Measurements from ENCODE around the gene EPHA2.
"Not testable (repeated sequence)": the region's sequence is repeated elsewhere in the genome, so short reads cannot be mapped to it uniquely, and the experiment has no call there.

EPHA2 gene

DNA sequence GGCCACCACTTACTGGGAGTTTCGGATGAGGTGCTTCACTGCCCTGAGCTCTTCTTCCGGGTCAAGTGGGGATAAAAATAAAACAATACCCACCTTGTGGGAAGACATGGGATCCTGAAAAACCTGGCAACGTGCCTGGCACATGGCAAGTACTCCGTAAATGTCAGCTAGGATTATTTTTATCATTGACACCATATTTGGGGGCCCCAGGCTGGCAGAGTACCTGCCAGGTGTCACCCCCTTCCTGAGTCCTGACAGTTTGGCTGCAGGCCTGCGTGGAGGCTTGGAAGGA is 9.2 kb upstream of the EPHA2 start:
- no peak for DNase-seq (ENCODE audit: extremely low read depth, low read depth)
- TF ChIP-seq, protein P1, sequence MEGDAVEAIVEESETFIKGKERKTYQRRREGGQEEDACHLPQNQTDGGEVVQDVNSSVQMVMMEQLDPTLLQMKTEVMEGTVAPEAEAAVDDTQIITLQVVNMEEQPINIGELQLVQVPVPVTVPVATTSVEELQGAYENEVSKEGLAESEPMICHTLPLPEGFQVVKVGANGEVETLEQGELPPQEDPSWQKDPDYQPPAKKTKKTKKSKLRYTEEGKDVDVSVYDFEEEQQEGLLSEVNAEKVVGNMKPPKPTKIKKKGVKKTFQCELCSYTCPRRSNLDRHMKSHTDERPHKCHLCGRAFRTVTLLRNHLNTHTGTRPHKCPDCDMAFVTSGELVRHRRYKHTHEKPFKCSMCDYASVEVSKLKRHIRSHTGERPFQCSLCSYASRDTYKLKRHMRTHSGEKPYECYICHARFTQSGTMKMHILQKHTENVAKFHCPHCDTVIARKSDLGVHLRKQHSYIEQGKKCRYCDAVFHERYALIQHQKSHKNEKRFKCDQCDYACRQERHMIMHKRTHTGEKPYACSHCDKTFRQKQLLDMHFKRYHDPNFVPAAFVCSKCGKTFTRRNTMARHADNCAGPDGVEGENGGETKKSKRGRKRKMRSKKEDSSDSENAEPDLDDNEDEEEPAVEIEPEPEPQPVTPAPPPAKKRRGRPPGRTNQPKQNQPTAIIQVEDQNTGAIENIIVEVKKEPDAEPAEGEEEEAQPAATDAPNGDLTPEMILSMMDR (IDR thresholded peaks at IDR 0.05; ENCODE audit: low read depth, low read length) = no peak

DNA sequence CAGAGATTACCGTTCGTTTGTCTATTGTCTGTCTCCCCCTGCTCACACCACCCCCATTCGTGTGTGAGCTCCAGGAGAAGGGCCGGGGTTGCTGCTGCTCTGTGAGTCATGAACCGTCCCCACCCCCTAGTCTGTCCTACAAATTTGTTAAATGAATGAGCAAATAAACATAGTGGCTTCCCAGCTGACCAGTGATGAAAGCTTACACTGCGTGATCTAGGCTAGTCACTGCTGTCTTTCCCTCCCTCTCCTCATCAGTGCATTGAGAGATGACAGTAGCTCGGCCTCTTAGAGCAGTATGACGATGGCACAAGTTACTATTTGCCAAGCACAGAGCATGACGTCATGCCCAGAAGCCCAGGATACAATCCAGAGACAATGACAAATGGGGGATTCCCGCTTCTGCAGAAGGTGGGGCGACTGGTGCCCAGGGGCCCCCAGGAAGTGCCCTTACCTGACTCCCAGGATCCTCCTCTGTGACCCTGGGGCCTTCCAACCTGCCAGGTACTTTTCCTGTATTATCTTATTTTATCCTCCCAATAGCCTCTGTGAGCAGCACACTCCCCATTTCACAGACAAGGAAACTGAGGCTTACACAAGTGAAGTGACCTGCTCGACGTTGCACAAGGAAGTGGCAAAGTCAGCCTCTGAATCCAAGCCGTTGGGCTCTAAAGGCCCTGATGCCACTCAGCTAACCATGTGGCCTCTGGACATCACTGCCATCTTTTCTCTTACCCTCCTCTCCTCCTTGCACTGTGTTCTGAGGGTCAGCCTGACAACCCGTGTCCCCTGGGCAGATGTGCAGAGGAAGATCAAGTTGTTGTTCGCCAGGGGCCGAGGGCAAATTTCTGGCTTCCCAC is 8.6 kb upstream of the EPHA2 start:
- TF ChIP-seq, protein P1 (IDR thresholded peaks at IDR 0.05; ENCODE audit: low read depth, low read length) = no peak

DNA sequence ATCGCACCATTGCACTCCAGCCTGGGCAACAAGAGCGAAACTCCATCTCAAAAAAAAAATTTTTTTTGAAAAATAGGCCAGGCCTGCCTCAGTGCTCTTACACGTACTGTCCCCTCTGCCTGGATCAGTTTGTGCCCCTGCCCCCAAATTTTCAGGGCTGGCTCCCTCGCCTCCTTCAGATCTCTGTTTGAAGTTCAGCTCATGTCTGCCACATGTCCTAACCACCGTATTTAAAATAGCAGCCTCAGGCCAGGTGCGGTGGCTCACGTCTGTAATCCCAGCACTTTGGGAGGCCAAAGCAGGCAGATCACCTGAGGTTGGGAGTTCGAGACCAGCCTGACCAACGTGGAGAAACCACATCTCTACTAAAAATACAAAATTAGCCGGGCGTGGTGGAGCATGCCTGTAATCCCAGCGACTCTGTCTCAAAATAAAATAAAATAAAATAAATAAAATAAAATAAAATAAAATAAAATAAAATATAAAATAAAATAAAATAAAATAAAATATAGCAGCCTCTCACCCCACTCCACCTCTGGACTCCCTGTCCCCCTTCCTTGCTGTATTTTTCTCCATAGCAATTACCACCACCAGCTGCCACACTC is 7.8 kb upstream of the EPHA2 start:
- not testable (repeated sequence) for DNase-seq (ENCODE audit: extremely low read depth, low read depth)

More for the DNA sequence above, 8.6 kb upstream of the EPHA2 start:
- DNase-seq (ENCODE audit: extremely low read depth, low read depth) = peak; percentile 79

DNA sequence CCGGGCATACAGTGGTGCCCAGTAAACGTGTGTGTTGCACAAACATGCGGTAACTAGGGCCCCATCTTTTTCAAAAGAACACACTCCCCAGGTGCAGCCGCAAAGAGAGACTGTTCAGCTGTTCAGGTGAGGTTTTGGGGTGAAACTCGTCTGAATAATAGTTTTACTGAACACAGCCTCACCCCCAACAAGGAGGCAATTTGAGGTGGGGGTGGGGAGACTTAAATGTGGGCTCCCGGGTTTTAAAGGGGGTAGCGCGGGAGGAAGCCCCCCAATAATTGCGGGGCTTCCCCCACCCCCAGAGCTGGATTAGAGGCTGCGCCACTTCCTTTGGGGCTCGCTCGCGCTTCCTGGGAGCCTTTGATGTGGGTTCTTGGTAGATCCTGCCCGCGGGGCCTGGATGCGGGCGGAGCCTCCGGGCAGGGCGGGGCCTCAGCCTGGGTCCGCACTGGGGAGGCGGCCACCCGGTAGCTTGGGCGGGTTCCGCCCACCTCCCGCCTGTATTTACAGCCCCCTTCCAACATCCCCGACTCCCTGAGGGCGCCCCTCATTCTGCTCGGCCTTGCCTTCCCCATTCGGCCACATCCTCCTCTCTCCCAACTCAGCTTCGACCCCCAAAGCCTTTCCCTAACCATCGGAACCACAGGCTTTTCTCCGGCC is 6.4 kb upstream of the EPHA2 start:
- TF ChIP-seq, protein P1 (IDR thresholded peaks at IDR 0.05; ENCODE audit: low read depth, low read length) = no peak
- no peak for DNase-seq (ENCODE audit: extremely low read depth, low read depth)

DNA sequence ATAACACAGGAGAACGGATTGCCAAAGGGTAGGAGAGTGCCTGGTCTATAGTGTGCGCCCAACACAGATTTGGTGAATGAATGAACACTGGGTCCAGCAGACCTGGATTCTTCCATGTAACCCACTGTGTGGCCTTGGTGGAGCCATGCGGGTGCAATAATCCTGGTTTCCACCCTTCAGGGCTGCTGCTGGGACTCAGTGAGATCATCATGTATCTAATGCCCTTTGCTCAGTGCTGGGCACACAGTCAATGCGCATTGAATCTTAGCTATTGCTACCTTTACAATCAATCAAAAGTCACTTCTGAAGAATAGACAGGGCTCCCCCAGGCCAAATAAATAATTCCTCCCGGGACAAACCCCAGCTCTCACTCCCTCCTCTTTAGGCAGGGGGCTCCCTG is 5.8 kb upstream of the EPHA2 start:
- TF ChIP-seq, protein P1 (IDR thresholded peaks at IDR 0.05; ENCODE audit: low read depth, low read length) = no peak
- no peak for DNase-seq (ENCODE audit: extremely low read depth, low read depth)

DNA sequence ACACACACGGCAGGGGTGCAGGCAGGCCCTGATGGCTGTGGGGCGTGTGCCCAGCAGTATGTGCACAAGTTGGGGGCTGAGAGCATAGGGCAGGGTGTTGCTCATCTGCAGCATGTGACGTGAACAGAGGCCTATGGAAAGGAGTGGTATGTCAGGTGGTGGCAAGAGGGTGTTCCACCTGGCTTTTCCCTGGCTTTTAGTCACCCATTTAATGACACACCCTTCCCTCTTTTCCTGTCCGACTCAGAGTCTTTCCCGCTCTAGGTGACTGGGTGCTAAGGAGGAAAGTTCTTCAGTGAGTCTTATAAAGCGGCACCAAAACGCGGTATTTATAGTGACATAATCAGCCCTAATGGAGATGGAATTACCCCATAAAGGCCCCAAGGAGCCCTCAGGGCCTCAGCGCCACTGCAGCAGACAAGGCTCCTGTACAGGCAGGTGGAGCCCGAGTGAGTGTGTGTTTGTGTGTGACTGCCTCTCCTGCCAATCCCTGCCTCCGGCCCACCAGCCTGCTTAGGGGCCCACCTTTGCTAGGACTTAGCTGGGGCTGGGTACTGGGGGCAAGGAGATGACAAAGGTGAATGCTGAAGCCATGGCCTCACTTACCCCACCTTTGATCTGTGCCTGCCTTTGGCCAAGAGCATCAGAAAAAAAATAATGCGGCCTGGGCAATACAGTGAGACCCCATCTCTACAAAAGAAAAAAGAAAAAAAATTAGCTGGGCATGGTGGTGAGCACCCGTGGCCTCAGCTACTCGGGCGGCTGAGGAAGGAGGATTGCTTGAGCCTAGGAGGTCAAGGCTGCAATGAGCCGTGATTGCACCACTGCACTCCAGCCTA is 3.3 kb upstream of the EPHA2 start:
- TF ChIP-seq, protein P1 (IDR thresholded peaks at IDR 0.05; ENCODE audit: low read depth, low read length) = no peak
- DNase-seq (ENCODE audit: extremely low read depth, low read depth) = no peak

DNA sequence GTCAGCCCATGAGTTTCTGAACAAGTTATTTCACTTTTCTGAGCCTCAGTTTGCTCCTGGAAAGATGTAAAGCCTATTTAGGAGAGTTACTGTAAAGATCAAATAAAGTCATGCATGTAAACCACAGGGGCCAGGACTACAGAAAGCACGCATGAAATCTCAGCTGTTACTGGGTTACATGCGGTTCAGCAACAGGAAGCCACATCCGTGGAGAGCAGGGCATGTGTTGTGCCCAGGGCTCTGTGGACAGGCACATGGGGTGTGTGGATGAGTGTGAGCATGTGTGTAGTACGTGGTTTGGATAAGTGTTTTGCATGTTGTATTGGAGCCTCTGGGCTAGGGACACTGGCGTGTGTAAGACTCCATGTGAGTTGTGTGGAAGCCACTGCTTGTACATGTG is 2.2 kb upstream of the EPHA2 start:
- TF ChIP-seq, protein P1 (IDR thresholded peaks at IDR 0.05; ENCODE audit: low read depth, low read length) = no peak
- no peak for DNase-seq (ENCODE audit: extremely low read depth, low read depth)
